Sciatic nerve (tissue), 2 donors: ENCODE data around the gene DBNL. TPM values are rescaled to one million over a fixed set of nuclear protein-coding genes. Genes with fewer than 3 reads are reported as not detected.
A peak's percentile ranks its signal among the peaks of the same experiment; 100 is the strongest.
"Not testable (repeated sequence)": the region's sequence is repeated elsewhere in the genome, so short reads cannot be mapped to it uniquely, and the experiment has no call there.

Experiments
- ATAC-seq: fragments of 200-7000 bp; cut with Tn5 transposase; one replicate; pipeline ENCODE4 v1.9.1; 2020; ENCODE audit warnings: mild to moderate bottlenecking, moderate library complexity
- DNase-seq: peaks from one replicate; pipeline ENCODE4 v3.0.0-alpha.2; 2020; ENCODE audit warnings: low spot score
- intact Hi-C: fragments of 100-400 bp; cut with DNase I; formaldehyde crosslinking; loops from one replicate; pipeline ENCODE4 v1.14.2; 2022
- total RNA-seq: library from RNA; stranded (reverse); fragmentation: NEBNext Ultra II Directional; extraction: Animal tissue kit (Norgen Biotek cat#: 25700); gene quantifications from one replicate; pipeline ENCODE4 v1.2.1, GENCODE V29; 2021
- donor health status: DM: no; HTN: no; CAD: no.
- donor health status: DM: no; HTN: no; CAD: no.

The DBNL gene
- total RNA-seq, 1 donor from 2014 or later: 85.1 TPM

GRCh38 chr7:44039800-44040492 lies 4.6 kb upstream of the DBNL start:
- intact Hi-C loops, ATAC-seq, DNase-seq: not testable (repeated sequence)

- ATAC-seq: peak; percentile 18
- intact Hi-C loops, DNase-seq: not testable (repeated sequence)
Observed at GRCh38 chr7:44040493-44040891, 4.0 kb upstream of the DBNL start.

GRCh38 chr7:44042221-44042620 lies 2.3 kb upstream of the DBNL start:
- no peak for ATAC-seq
- intact Hi-C loops: no loop called here
- no peak for DNase-seq

- DNase-seq: no peak
- no peak for ATAC-seq
- intact Hi-C loops: no loop called here
Observed at GRCh38 chr7:44043902-44044301, 600 bp upstream of the DBNL start.

- DNase-seq (no peak), ATAC-seq (no peak)
- intact Hi-C loops: no loop called here
Observed at GRCh38 chr7:44045226-44046014, 918 bp downstream of the DBNL start.

DNA sequence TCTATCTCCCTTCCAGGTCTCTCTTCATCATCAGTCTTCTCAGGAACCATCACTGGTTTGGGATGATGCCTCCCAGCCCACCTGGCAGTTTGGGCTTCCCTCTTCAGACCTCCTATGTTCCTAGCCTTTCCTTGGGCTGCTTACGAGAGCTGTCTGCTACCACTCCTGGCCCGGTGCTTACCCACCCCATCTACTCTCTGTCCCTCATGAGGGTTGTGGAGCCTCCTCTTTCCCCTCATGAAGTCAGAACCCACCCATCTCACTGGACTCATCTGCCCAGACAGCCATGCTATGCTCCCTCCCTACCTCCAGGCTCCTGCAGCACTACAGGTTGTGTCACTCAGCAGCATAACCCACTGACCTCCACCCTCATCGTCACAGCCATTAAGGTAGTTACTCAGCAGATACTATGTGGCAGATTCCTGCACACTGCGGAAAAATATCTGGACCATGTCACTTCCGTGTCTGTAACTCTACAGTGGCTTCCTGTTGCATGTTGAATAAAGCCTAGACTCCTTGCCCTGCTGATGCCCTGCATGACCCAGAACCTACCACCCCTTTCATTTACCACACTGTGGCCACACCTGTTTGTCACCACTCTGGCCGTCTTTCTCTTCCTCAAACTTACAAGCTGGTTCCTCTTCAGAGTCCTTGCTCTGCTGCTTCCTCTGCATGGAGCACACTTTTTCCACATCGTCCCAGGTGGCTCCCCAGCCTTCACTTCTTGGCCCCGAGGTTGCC lies 2.0 kb downstream of the DBNL start:
- no peak for ATAC-seq
- DNase-seq: no peak
- intact Hi-C loops: no loop called here

DNA sequence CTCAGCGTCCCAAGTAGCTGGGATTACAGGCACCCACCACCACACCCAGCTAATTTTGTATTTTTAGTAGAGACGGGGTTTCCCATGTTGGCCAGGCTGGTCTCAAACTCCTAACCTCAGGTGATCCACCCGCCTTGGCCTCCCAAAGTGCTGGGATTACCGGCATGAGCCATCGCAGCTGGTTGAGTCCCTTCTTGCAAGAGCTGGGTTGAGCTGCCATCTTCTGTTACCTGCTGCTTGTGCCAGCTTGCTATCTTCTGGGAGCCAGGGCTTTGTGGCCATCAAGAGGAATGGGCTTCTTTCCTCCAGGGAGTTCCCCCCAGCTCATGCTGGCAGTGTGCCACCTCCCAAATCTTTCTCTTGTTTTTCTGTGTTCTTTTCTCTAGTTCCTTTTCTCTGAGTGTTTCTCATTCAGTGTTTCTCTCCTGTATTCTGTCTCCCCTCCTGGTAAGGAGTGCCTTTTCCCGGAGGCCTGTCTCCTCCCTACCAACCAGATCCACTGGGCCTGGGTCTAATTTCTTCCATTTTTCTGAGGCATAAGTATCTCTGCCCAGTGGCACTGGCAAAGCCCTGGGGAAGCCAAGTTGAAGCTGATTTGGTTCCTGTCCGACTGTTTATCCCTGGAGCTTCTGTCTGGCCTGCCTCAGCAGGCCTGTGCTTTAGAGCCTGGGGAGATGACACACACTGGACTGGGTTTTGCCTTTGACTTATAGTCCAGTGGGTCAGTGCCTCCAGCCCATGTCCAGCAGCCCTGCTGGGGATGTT lies 3.7 kb downstream of the DBNL start:
- intact Hi-C loops: no loop called here
- DNase-seq: peak; percentile 9
- no peak for ATAC-seq

DNA sequence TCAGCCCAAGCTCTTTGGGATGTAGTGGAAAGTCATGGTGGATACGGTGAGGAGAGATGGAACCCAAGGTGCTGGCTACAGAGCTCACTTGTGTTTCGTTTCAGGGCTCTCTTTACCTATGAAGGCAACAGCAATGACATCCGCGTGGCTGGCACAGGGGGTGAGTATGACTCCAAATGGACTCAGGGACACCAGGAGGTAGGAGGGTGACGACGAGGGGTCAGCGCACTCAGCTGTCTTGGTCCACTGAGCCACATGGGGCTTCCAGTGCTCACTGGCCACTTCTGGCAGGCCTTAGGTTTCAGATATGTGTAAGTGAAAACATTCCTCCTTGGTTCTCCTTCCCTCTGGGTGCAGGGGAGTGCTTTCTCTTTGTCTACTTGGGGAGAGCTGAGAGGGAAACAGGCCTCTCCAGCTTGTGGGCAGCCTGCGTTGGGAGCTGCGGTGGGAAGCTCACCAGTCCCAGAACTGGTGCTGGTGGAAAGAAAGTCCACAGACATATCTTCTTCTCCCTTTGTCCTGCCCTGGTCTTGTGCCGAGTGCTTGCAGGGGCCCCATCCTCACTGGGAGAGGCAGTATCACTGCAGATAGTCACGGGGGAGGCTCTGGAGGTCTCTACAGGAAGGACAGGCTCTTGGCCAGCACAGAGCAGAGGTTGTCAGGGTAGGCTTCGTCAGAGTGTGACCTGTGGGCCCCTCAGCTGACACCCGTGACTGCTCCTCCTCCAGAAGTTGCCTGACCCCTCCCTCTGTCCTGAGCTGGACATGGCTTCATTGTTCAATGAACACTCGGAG lies 5.8 kb downstream of the DBNL start:
- no peak for ATAC-seq
- DNase-seq: peak; percentile 39
- intact Hi-C loops: no loop called here

GRCh38 chr7:44050915-44051560 lies 6.5 kb downstream of the DBNL start:
- no peak for ATAC-seq
- no peak for DNase-seq
- intact Hi-C loops: no loop called here

DNA sequence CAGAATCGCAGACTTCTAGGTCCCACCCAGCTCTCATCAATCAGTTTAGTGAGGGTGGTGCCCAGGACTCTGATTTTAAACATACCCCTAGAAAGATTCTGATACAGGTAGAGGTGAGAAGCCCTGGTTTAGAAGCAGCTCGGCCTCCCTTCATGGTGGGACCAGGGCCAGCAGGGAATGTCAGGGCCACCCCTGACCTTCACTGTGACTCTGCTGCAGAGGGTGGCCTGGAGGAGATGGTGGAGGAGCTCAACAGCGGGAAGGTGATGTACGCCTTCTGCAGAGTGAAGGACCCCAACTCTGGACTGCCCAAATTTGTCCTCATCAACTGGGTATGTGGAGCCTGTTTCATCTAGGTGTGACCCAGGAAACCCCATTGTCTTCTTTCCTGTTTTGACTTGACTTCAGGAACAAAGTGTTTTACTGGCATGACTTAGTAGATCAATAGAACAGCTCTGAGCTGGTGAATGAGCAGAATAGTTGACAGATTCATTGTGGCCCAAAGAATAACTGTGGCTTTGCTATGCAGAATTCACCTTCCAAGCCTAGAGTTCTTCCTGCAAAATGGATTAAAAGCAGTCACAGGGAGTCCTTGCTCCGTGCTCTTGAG lies 7.2 kb downstream of the DBNL start:
- intact Hi-C loops: no loop called here
- no peak for ATAC-seq
- peak; percentile 22 for DNase-seq

- intact Hi-C loops: no loop called here
- ATAC-seq (no peak), DNase-seq (peak; percentile 36)
Observed at GRCh38 chr7:44052771-44053365, 8.4 kb downstream of the DBNL start.

- intact Hi-C loops: no loop called here
- ATAC-seq: no peak
- peak; percentile 44 for DNase-seq
Observed at GRCh38 chr7:44056681-44057080, 12.2 kb downstream of the DBNL start.

- DNase-seq: peak; percentile 34
- intact Hi-C loops: no loop called here
- ATAC-seq: no peak
Observed at GRCh38 chr7:44057181-44057848, 12.8 kb downstream of the DBNL start.

- intact Hi-C loops: no loop called here
- DNase-seq (peak; percentile 55), ATAC-seq (no peak)
Observed at GRCh38 chr7:44057849-44058758, 13.6 kb downstream of the DBNL start.

GRCh38 chr7:44058759-44059218 lies 14.3 kb downstream of the DBNL start:
- ATAC-seq (no peak), DNase-seq (peak; percentile 44)
- intact Hi-C loops: no loop called here
